Loucy (cell line): ENCODE results near the gene NUDT9.

Experiments used
- H2AFZ ChIP-seq: fragments of 200-600 bp; sonication (generic); 2 replicates; pipeline ENCODE4 v1.6.0; 2016; ENCODE audit warnings: antibody characterized with exemption, mild to moderate bottlenecking, low read length, moderate library complexity
- H3F3A ChIP-seq: fragments of 200-600 bp; 2 replicates; pipeline ENCODE4 v1.6.0; 2016; ENCODE audit warnings: antibody characterized with exemption, low read depth, mild to moderate bottlenecking
- H3K27me3 ChIP-seq: fragments of 200-600 bp; sonication (generic); 2 replicates; pipeline ENCODE4 v1.6.1; 2014; ENCODE audit warnings: low read length, mild to moderate bottlenecking; ENCODE audit not compliant: insufficient read depth, poor library complexity, severe bottlenecking
- H3K36me3 ChIP-seq: fragments of 200-600 bp; sonication (generic); 2 replicates; pipeline ENCODE4 v1.6.1; 2016; ENCODE audit warnings: low read length; ENCODE audit not compliant: insufficient read depth
- H3K4me1 ChIP-seq: fragments of 200-600 bp; sonication (generic); 2 replicates; pipeline ENCODE4 v1.5.1; 2014; ENCODE audit warnings: low read length, mild to moderate bottlenecking; ENCODE audit not compliant: insufficient read depth, poor library complexity, severe bottlenecking
- H3K4me2 ChIP-seq: fragments of 200-600 bp; sonication (generic); 2 replicates; pipeline ENCODE4 v1.6.0; 2014; ENCODE audit warnings: antibody characterized with exemption, low read length, low read depth, mild to moderate bottlenecking; ENCODE audit not compliant: poor library complexity, severe bottlenecking
- H3K4me3 ChIP-seq: fragments of 200-600 bp; sonication (generic); 2 replicates; pipeline ENCODE4 v1.5.1; 2014; ENCODE audit warnings: low read length, mild to moderate bottlenecking, mixed read lengths; ENCODE audit not compliant: poor library complexity, severe bottlenecking
- H3K79me2 ChIP-seq: fragments of 200-600 bp; sonication (generic); 2 replicates; pipeline ENCODE4 v1.6.1; 2014; ENCODE audit warnings: low read length; ENCODE audit not compliant: insufficient read depth
- H3K9ac ChIP-seq: fragments of 200-600 bp; sonication (generic); 2 replicates; pipeline ENCODE4 v1.6.0; 2014; ENCODE audit warnings: mild to moderate bottlenecking, low read depth, low read length, moderate library complexity; ENCODE audit not compliant: poor library complexity, severe bottlenecking
- H3K9me2 ChIP-seq: fragments of 200-600 bp; sonication (generic); replicated peaks from 2 replicates; pipeline ENCODE4 v1.6.1; 2016; ENCODE audit warnings: low read depth, low read length, mixed read lengths
- H3K9me3 ChIP-seq: fragments of 200-600 bp; sonication (generic); 2 replicates; pipeline ENCODE4 v1.6.1; 2014; ENCODE audit warnings: mild to moderate bottlenecking, antibody characterized with exemption, low read length, low read depth; ENCODE audit not compliant: insufficient read depth
- H4K20me1 ChIP-seq: fragments of 200-600 bp; sonication (generic); 2 replicates; pipeline ENCODE4 v1.6.0; 2014; ENCODE audit warnings: antibody characterized with exemption, low read length, mild to moderate bottlenecking; ENCODE audit not compliant: insufficient read depth, poor library complexity, severe bottlenecking
- CTCF ChIP-seq: fragments of 200-600 bp; sonication (generic); conservative IDR thresholded peaks from 2 replicates; pipeline ENCODE4 v1.5.1; 2014; ENCODE audit warnings: mild to moderate bottlenecking, antibody characterized with exemption, low read length
- EZH2phosphoT487 ChIP-seq: fragments of 200-600 bp; IDR thresholded peaks from 2 replicates; pipeline ENCODE4 v1.6.1; 2018; ENCODE audit warnings: antibody characterized with exemption, mild to moderate bottlenecking, moderate library complexity, borderline replicate concordance

Gene NUDT9

GRCh38 chr4:87498446-87498900 lies 76.1 kb downstream of the NUDT9 start:
- no peaks in the 10 kb centered on the region for H3K9me3 ChIP-seq
- no peaks in the 10 kb centered on the region for H3K79me2 ChIP-seq
- no peaks in the 10 kb centered on the region for H3F3A ChIP-seq
- H3K9me2 ChIP-seq, result no peaks in the 10 kb centered on the region
- peak overlapping the region; percentile 50 for H2AFZ ChIP-seq
- peak overlapping the region; percentile 7 for H3K4me3 ChIP-seq
- peak overlapping the region; percentile 29 for H3K4me2 ChIP-seq
- H3K36me3 ChIP-seq, result no peaks in the 10 kb centered on the region
- H3K9ac ChIP-seq, result no peak overlapping the region
- no peaks in the 10 kb centered on the region for H3K27me3 ChIP-seq
- no peak for TF ChIP-seq EZH2phosphoT487
- TF ChIP-seq CTCF, result no peak
- peaks cover 6% of the 10 kb centered on the region for H3K4me1 ChIP-seq
- H4K20me1 ChIP-seq, result no peaks in the 10 kb centered on the region

- no peak overlapping the region for H3K4me3 ChIP-seq
- H3K9ac ChIP-seq, result no peak overlapping the region
Observed at GRCh38 chr4:87499403-87500091, 77.2 kb downstream of the NUDT9 start.

GRCh38 chr4:87500092-87500462 lies 77.7 kb downstream of the NUDT9 start:
- no peaks in the 10 kb centered on the region for H3K9me3 ChIP-seq
- H3K4me2 ChIP-seq, result no peak overlapping the region
- H3K9me2 ChIP-seq, result no peaks in the 10 kb centered on the region
- H3K36me3 ChIP-seq, result no peaks in the 10 kb centered on the region
- H3F3A ChIP-seq, result no peaks in the 10 kb centered on the region
- H3K4me1 ChIP-seq, result peaks cover 6% of the 10 kb centered on the region
- H4K20me1 ChIP-seq, result no peaks in the 10 kb centered on the region
- no peak overlapping the region for H2AFZ ChIP-seq
- H3K27me3 ChIP-seq, result no peaks in the 10 kb centered on the region
- no peak overlapping the region for H3K9ac ChIP-seq
- TF ChIP-seq CTCF (no peak), EZH2phosphoT487 (no peak)
- H3K4me3 ChIP-seq, result no peak overlapping the region
- H3K79me2 ChIP-seq, result no peaks in the 10 kb centered on the region

More at GRCh38 chr4:87499403-87500091, 77.2 kb downstream of the NUDT9 start:
- no peak for TF ChIP-seq EZH2phosphoT487
- TF ChIP-seq CTCF, result no peak
- Histone ChIP-seq H3K4me1 (peaks cover 6% of the 10 kb centered on the region), H3K36me3 (no peaks in the 10 kb centered on the region), H3K79me2 (no peaks in the 10 kb centered on the region), H3F3A (no peaks in the 10 kb centered on the region), H3K4me2 (no peak overlapping the region), H2AFZ (no peak overlapping the region), H3K9me3 (no peaks in the 10 kb centered on the region), H3K27me3 (no peaks in the 10 kb centered on the region), H3K9me2 (no peaks in the 10 kb centered on the region), H4K20me1 (no peaks in the 10 kb centered on the region)
